GM19328 (cell line): ENCODE results near the gene SLC6A17.

Source experiments
- ATAC-seq: cut with Tn5 transposase; IDR thresholded peaks from one replicate; pipeline ENCODE4 v1.9.1; 2021; ENCODE audit warnings: mild to moderate bottlenecking, moderate library complexity; ENCODE audit not compliant: unreplicated experiment

SLC6A17 gene

GRCh38 chr1:110135246-110135645 lies 15.0 kb upstream of the SLC6A17 start:
- no peak for ATAC-seq

DNA sequence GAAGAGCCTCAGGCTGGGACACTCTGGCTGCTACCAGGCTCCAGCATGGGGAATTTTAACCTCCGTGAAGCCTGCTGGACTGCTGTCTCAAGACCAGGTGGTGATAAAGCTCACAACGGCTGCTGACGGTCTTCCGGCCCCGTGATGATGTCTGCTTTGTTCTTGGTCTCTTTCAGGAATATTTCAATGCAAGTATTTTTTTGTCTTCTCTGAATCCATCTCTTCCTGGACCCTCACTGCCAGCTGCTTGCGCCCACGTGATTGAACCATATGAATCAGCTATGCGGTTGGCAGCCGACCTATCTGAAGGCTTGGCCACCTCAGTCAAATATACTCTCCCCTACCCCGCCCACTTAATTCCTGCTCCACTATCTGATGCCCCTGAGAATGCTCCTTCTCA lies 14.6 kb upstream of the SLC6A17 start:
- ATAC-seq: no peak

DNA sequence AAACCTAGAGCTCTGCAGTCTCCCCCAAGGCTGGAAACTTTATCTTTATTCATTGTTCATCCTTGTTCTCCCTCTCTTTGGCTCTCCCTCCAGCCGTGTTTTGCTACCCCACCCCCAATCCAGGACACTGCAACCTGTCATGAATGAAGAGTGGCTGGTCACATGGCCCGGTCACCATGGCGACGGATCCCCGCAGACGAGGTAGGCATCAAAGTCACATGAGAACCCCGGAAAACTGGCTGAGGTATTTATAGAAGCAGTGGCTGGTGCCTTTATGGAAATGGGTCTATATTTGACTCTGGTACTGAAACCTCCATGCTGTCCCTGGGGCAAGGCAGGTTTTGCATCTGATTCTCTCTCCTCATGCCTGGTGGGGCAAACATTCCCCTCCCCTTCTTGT lies 13.4 kb upstream of the SLC6A17 start:
- no peak for ATAC-seq

DNA sequence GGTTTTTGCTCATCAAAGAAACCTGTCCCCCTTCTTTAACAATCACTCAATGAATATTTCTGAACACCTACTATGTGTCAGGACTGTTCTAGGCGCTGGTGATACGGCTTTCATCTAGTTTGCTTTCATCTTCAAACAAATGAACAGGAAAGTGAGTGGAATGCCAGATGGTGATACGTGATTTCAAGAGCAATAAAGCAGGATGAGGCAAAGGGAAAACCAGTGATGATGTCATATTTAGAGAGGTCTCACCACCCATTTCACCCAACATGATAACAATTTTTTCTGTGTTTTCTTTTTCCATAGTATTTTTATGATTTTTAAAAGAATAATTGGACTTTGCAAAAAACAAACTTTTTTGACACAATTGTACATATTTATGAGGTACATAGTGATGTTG lies 11.3 kb upstream of the SLC6A17 start:
- ATAC-seq: no peak

DNA sequence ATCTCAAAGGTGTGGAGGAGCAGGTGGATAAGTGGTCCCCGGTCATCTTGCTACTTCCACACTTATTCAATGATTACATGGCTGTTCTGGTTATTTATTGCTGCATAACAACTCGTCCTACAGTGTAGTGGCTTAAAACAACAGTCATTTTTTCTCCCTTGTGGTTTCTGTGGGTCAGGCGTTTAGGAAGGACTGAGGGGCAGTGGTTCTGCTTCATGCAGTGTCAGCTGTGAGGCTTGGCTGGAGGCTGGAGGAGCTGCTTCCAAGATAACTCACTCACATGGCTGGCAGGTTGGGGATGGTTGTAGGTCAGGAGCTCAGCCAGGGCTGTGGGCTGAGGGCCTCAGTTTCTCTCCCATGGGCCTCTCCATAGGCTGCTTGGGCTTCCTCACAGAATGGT lies 5.9 kb upstream of the SLC6A17 start:
- no peak for ATAC-seq

GRCh38 chr1:110148961-110149360 lies 1.3 kb upstream of the SLC6A17 start:
- ATAC-seq: no peak

GRCh38 chr1:110151175-110151669 lies 928 bp downstream of the SLC6A17 start:
- no peak for ATAC-seq

DNA sequence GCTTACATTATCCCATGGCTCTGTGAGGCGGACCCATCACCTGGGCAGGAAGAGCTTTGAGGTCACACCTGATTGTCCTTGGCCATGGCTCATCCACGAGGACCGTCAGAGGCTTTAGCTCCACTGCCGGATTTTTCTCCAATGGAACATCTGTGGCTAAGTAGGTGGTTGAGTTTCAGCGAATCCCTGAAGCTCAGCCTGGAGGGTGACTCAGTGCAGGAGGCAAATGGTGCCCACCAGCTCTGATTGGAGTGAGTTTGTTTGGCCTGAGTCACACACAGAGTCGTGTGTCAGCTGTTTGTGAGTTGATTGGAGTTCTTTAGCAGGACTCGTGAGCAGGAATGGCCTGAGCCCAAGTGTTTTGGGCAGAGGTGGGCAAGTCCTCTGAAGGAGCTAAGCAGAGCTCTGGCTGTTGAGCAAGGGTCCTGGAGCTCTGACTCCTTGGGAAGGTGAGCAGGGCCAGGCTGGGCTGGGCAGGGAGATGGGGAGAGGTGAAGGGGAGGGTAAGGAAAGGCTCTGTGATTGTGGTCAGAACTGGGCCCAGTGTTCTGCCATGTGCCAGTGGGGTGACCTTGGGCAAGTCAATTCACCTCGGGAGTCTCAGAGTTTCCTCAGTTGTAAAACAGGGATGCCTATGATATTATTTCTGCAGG lies 2.0 kb downstream of the SLC6A17 start:
- ATAC-seq: no peak

DNA sequence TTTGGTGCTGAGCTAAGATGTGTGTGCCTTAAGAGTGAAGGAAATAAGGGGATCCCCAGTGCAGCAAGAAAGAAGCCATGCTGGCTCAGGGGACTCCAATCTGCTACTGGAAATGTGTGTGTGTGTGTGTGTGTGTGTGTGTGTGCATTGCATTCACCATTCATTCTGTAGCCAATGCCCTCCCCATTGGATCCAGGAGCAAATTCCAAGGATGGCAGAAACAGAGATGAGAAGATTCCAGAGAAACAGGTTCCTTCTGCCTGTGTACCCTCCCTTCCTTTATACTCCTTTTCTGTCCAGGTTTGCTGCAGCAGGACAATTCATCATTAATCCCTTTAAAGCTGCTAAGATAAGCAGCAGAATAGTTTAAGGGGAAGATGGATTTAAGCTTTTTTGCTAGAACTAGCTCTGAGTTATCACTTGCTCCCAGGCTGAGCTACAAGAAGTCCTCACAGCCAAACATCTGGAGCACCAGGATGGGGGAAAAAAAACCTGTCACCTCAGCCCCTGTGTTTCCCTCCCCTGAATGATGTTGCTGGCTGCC lies 3.2 kb downstream of the SLC6A17 start:
- ATAC-seq: no peak

- no peak for ATAC-seq
Measured at GRCh38 chr1:110155878-110156522, 5.7 kb downstream of the SLC6A17 start.

DNA sequence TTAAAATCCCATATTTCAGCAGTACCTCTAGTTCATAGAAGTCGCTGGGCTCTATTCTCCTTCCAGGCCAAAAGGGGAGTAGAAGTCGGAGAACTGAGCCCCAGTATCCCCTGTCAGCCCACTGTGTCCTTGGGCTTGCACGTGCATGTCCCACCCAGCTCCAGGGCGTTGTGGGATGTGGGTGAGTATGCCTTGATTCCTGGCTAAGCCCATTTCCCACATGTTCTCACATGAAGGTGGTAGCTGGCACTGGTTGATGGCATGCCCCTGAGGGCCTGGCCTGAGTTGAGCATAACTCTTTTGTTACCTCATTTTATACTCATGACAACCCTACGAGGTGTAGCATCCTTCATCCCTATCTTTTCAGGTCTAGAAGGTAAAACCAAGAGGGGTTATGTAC lies 8.0 kb downstream of the SLC6A17 start:
- ATAC-seq: no peak

DNA sequence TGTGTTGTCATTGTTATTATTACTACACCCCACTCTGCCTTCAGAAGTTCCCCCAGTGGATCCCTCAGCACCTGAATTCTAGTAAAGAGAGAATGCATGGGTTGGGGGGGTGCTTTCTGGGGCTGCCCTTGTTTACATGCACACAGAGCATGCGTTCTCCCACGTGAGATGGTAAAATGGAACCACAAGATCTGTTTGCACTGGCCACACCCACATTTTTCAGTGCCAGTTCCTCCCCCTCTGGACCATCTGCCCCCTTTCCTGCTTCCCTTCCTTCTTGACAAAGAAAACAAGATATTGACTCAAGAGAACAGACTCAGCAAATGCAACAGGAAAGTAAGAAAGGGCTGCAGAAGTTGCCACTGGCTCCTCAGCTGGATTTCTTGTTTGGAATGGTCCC lies 8.9 kb downstream of the SLC6A17 start:
- no peak for ATAC-seq

DNA sequence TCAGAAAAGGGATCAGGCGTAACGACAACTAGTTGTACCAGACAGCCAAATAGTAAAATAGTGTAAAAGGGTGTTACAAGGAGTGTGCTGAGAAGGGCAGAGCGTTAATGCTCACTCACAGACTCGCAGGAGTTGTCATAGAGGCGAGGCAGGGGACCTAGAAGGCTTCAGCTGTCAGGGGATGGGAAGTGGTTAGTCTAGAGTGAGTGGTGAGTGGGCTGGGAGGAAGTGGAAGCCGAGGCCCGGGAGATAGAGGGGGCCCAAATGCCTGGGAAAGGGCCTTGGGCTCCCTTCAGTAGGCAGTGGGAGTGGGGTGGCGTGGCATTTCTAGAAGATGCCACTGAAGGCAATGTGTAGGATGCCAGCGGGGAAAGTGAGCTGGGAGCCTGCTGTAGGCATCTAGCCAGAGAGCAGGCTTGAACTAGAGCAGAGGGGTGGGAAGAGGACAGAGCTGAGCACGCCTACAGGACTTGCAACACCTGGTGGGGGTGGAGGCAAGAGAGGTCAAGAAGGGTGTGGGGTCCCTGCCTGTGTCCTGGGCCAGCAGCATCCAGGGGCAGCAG lies 10.3 kb downstream of the SLC6A17 start:
- ATAC-seq: no peak

DNA sequence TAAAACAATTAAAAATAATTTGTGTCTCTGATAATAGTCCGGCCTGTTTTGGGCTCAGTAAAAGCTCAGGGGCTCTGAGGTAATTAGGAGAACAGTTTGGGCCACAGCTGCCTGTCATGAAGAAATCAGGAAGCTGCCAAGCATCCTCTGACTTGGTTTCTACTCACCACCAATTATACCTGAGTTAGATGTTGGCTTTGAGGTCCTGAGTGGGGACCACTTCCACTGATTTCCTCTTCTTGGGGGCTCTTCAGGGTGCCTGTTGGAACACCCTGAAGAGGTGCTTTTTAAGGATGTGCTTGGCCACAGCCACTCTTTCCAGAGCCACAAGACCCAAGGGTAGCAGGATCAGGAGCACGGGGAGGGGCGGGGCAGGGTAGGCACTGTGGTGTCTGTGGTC lies 10.9 kb downstream of the SLC6A17 start:
- ATAC-seq: no peak

DNA sequence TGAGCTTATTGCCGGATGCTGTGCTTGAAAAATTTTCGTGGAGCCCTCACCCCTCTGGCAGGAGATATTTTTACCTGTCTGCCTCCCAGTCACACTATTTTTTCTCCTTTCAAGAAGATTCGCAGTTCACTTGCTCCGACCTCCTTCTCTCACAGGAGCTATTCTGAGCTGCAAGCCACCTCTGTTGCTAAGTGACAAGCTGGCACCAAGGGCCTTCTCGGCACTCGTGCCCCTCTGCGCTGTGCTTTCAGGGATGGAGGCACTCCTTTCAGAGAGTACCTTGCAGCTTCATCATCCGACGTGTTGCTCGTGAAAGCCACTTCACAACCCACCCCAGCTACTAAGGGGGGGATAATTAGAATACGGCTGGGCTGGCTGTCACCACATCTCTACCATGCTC lies 11.6 kb downstream of the SLC6A17 start:
- no peak for ATAC-seq

- no peak for ATAC-seq
Measured at GRCh38 chr1:110163591-110163990, 13.3 kb downstream of the SLC6A17 start.

GRCh38 chr1:110164725-110165350 lies 14.5 kb downstream of the SLC6A17 start:
- ATAC-seq: no peak

- ATAC-seq: no peak
Measured at GRCh38 chr1:110165761-110166231, 15.5 kb downstream of the SLC6A17 start.

- ATAC-seq: no peak
Measured at GRCh38 chr1:110166861-110167260, 16.6 kb downstream of the SLC6A17 start.

GRCh38 chr1:110170766-110171733 lies 20.8 kb downstream of the SLC6A17 start:
- no peak for ATAC-seq
